H1 (cell line): ENCODE results near the gene LPAR6.

Experiments
- CEBPB ChIP-seq: IDR thresholded peaks from 2 replicates; pipeline ENCODE4 v1.6.1; 2012; ENCODE audit warnings: low read depth, low read length
- EZH2 ChIP-seq: fragments of 200-600 bp; sonication (generic); IDR thresholded peaks from 2 replicates; pipeline ENCODE4 v1.7.1; 2012; ENCODE audit warnings: low read depth, mild to moderate bottlenecking, moderate library complexity, low read length, inconsistent platforms; ENCODE audit not compliant: severe bottlenecking
- JUND ChIP-seq: IDR thresholded peaks from 2 replicates; pipeline ENCODE4 v1.6.1; 2011; ENCODE audit warnings: mild to moderate bottlenecking, improper control_type of control experiment, low read length
- RXRA ChIP-seq: IDR thresholded peaks from 2 replicates; pipeline ENCODE4 v1.6.1; 2011; ENCODE audit warnings: low read depth, mild to moderate bottlenecking, low read length, moderate library complexity; ENCODE audit not compliant: insufficient read depth
- TEAD4 ChIP-seq: IDR thresholded peaks from 2 replicates; pipeline ENCODE4 v1.6.1; 2012; ENCODE audit warnings: low read depth, low read length, inconsistent platforms, mixed read lengths
- YY1 ChIP-seq: IDR thresholded peaks from 2 replicates; pipeline ENCODE4 v1.6.1; 2011; ENCODE audit warnings: low read depth, mild to moderate bottlenecking, low read length
- TF ChIP-seq, protein P1 (sequence below), 3 experiments: IDR thresholded peaks; 1 replicate in 2 of 3; 2 replicates in 1 of 3; pipeline versions ENCODE4 v1.5.1 to v1.6.1; 2011; ENCODE audit warnings: low read length in 3 of 3, mild to moderate bottlenecking in 3 of 3, inconsistent platforms in 2 of 3, low read depth in 1 of 3, moderate library complexity in 1 of 3; ENCODE audit not compliant: insufficient read depth in 1 of 3; ENCODE audit errors: control extremely low read depth in 1 of 3

DNA sequence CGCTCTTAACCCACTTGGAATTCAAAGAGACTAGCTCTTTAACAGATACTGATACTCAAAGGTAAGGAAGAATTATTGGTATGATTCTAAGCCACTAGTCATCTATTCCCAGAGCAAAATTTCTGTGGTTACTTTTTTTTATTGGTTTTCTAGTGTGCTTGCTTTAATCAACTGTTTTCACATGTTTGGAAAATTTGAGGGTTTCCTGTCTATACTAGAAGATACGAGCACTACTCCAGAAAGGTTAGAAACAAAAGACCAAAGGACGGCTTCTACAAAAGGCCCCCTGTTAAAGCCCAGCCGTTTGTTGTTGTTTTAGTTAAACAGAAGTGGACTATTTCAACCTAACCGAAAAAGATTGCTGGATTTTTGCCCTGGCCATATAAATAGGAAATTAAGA lies 18.5 kb upstream of the LPAR6 start:
- TF ChIP-seq, protein P1, sequence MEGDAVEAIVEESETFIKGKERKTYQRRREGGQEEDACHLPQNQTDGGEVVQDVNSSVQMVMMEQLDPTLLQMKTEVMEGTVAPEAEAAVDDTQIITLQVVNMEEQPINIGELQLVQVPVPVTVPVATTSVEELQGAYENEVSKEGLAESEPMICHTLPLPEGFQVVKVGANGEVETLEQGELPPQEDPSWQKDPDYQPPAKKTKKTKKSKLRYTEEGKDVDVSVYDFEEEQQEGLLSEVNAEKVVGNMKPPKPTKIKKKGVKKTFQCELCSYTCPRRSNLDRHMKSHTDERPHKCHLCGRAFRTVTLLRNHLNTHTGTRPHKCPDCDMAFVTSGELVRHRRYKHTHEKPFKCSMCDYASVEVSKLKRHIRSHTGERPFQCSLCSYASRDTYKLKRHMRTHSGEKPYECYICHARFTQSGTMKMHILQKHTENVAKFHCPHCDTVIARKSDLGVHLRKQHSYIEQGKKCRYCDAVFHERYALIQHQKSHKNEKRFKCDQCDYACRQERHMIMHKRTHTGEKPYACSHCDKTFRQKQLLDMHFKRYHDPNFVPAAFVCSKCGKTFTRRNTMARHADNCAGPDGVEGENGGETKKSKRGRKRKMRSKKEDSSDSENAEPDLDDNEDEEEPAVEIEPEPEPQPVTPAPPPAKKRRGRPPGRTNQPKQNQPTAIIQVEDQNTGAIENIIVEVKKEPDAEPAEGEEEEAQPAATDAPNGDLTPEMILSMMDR (IDR thresholded peaks at IDR 0.05; ENCODE audit: control extremely low read depth in 1 of 3, insufficient read depth in 1 of 3, low read depth in 1 of 3, low read length in 3 of 3), result no peak
- TF ChIP-seq TEAD4 (no peak), EZH2 (no peak), YY1 (no peak), JUND (no peak), RXRA (no peak), CEBPB (no peak)
